HepG2 (cell line): ENCODE data around the gene IL16. TPM values are rescaled to one million over a fixed set of nuclear protein-coding genes. Genes with fewer than 3 reads are reported as not detected.

ENCODE experiments used
- ATAC-seq: fragments of 200-7000 bp; cut with Tn5 transposase; 3 replicates; pipeline ENCODE4 v1.9.1; 2020; ENCODE audit warnings: mild to moderate bottlenecking, moderate library complexity
- BruUV-seq: library from RNA; stranded (reverse); fragments of 400-500 nt; replicated peaks from 2 replicates; lab custom pipeline; 2021; lab: Mats Ljungman, UMichigan
- CTCF ChIA-PET: fragments of 300-600 bp; formaldehyde crosslinking; extraction: SDS; loops from one replicate; lab custom pipeline; 2021; ENCODE audit warnings: low total read pairs, inconsistent platforms, low intra/inter-chr PET ratio; lab: Yijun Ruan, JAX
- POLR2A ChIA-PET: fragments of 350-600 bp; sonication (Branson Sonifier 250); formaldehyde crosslinking; loops from one replicate; lab custom pipeline; 2020; ENCODE audit warnings: antibody characterized with exemption, inconsistent platforms; lab: Yijun Ruan, JAX
- DNase-seq: peaks from one replicate; pipeline ENCODE4 v3.0.0-alpha.2; 2015; ENCODE audit warnings: low spot score
- FAIRE-seq: peaks from 3 replicates; lab custom pipeline; 2011; peaks lifted over from hg19 to GRCh38; lab: Jason Lieb, UNC
- H2AFZ ChIP-seq: one replicate; pipeline ENCODE4 v1.6.1; 2011; ENCODE audit warnings: low read length, inconsistent platforms
- H3K27ac ChIP-seq: fragments of 300-600 bp; 3 replicates; pipeline ENCODE4 v1.8.0; 2011; ENCODE audit warnings: mixed run types, mild to moderate bottlenecking, mixed read lengths, low read length, inconsistent platforms; ENCODE audit not compliant: insufficient read depth; ENCODE audit errors: extremely low read length
- H3K27me3 ChIP-seq, 2 experiments: fragments of 200-600 bp in 1 of 2; 2 replicates in 1 of 2; 3 replicates in 1 of 2; pipeline versions ENCODE4 v1.6.0 to v1.8.0; 2011; ENCODE audit warnings: low read length in 2 of 2, mild to moderate bottlenecking in 2 of 2, moderate library complexity in 2 of 2, inconsistent platforms in 1 of 2; ENCODE audit not compliant: insufficient read depth in 2 of 2, control insufficient read depth in 1 of 2
- H3K36me3 ChIP-seq, 2 experiments: fragments of 200-600 bp in 1 of 2; replicated peaks in 1 of 2; 2 replicates in 1 of 2; 3 replicates in 1 of 2; pipeline versions ENCODE4 v1.5.1 to v1.8.0; 2011; ENCODE audit warnings: low read length in 2 of 2, inconsistent platforms in 1 of 2; ENCODE audit not compliant: insufficient read depth in 2 of 2, control insufficient read depth in 1 of 2
- H3K4me1 ChIP-seq: 2 replicates; pipeline ENCODE4 v1.5.1; 2012; ENCODE audit warnings: low read length, inconsistent platforms; ENCODE audit not compliant: insufficient read depth
- H3K4me2 ChIP-seq: 2 replicates; pipeline ENCODE4 v1.6.0; 2011; ENCODE audit warnings: low read depth, low read length, inconsistent platforms
- H3K4me3 ChIP-seq, 3 experiments: fragments of 200-600 bp in 1 of 3; sonication (generic), shearing (Covaris generic) in 1 of 3; replicated peaks in 1 of 3; 2 replicates each; pipeline ENCODE4 v1.5.1; 2011 to 2016; ENCODE audit warnings: low read length in 3 of 3, inconsistent platforms in 2 of 3, low read depth in 2 of 3, mild to moderate bottlenecking in 2 of 3, control low read depth in 1 of 3, mixed read lengths in 1 of 3; ENCODE audit not compliant: insufficient read depth in 1 of 3
- H3K79me2 ChIP-seq: one replicate; pipeline ENCODE4 v1.6.1; 2011; ENCODE audit warnings: low read length, inconsistent platforms; ENCODE audit not compliant: insufficient read depth
- H3K9ac ChIP-seq: 2 replicates; pipeline ENCODE4 v1.6.0; 2011; ENCODE audit warnings: mild to moderate bottlenecking, low read depth, low read length, inconsistent platforms; ENCODE audit not compliant: insufficient read depth
- H3K9me3 ChIP-seq: 2 replicates; pipeline ENCODE4 v1.5.1; 2012; ENCODE audit warnings: mild to moderate bottlenecking, low read length
- H4K20me1 ChIP-seq: 2 replicates; pipeline ENCODE4 v1.6.0; 2011; ENCODE audit warnings: inconsistent platforms, mild to moderate bottlenecking, low read length, moderate library complexity; ENCODE audit not compliant: insufficient read depth
- ATF7 ChIP-seq, 2 experiments: fragments of 450-650 bp in 1 of 2; sonication (generic) in 1 of 2; formaldehyde crosslinking in 1 of 2; IDR thresholded peaks; 2 replicates each; pipeline versions ENCODE4 v1.4.0 to v1.6.1; 2016 to 2020; ENCODE audit warnings: antibody characterized with exemption in 1 of 2, mild to moderate bottlenecking in 1 of 2, missing genetic modification reagents in 1 of 2
- PAX8 ChIP-seq: sonication (generic); formaldehyde crosslinking; IDR thresholded peaks from 2 replicates; pipeline ENCODE4 v1.8.0; 2022; ENCODE audit warnings: mild to moderate bottlenecking, missing genetic modification reagents, borderline replicate concordance
- PPARG ChIP-seq: conservative IDR thresholded peaks from 2 replicates; pipeline ENCODE4 v1.6.1; 2016; ENCODE audit warnings: missing biosample characterization, missing genetic modification reagents
- REST ChIP-seq, 2 experiments: IDR thresholded peaks; 2 replicates each; pipeline ENCODE4 v1.6.1; 2011 to 2012; ENCODE audit warnings: low read length in 2 of 2, borderline replicate concordance in 1 of 2, low read depth in 1 of 2, mild to moderate bottlenecking in 1 of 2, moderate library complexity in 1 of 2
- SMC3 ChIP-seq: IDR thresholded peaks from 2 replicates; pipeline ENCODE4 v1.6.1; 2011; ENCODE audit warnings: low read length, improper control_type of control experiment
- SP1 ChIP-seq, 2 experiments: fragments of 450-650 bp in 1 of 2; sonication (generic) in 1 of 2; formaldehyde crosslinking in 1 of 2; IDR thresholded peaks; 2 replicates each; pipeline versions ENCODE4 v1.4.0 to v1.6.1; 2016 to 2020; ENCODE audit warnings: missing genetic modification reagents in 1 of 2
- XRCC5 ChIP-seq: fragments of 200-400 bp; formaldehyde crosslinking; optimal IDR thresholded peaks from 2 replicates; pipeline ENCODE3; 2017; ENCODE audit warnings: mild to moderate bottlenecking, low read length
- ZBTB33 ChIP-seq: sonication (generic); formaldehyde crosslinking; IDR thresholded peaks from 2 replicates; pipeline ENCODE4 v1.4.0; 2020; ENCODE audit warnings: missing genetic modification reagents
- ZNF670 ChIP-seq: sonication (generic); formaldehyde crosslinking; IDR thresholded peaks from 2 replicates; pipeline ENCODE4 v1.8.0; 2022; ENCODE audit warnings: mild to moderate bottlenecking, missing genetic modification reagents, borderline replicate concordance
- WGBS: methylation state at CpG from one replicate; pipeline ENCODE4 v1.1.6; 2017; ENCODE audit warnings: low lambda C conversion rate; 5-methylcytosine and 5-hydroxymethylcytosine counted together
- in situ Hi-C: cut with HindIII; loops from 2 replicates; pipeline ENCODE4 v1.10.0; 2017; ENCODE audit warnings: low pct_unique_long_range_greater_than_20kb; ENCODE audit not compliant: extremely low pct_ligation_motif_present
- intact Hi-C: fragments of 100-400 bp; cut with micrococcal nuclease; formaldehyde crosslinking; loops from one replicate; pipeline ENCODE4 v1.10.0; 2022; ENCODE audit not compliant: unreplicated experiment
- polyA plus RNA-seq, 8 experiments: library from polyadenylated mRNA; depleted of rRNA in 3 of 8; stranded (reverse) in 7 of 8; unstranded in 1 of 8; fragments of >200 nt; fragmentation: Illumina TruSeq in 4 of 8; extraction: Trizol in 4 of 8; gene quantifications; 2 replicates each; pipeline versions ENCODE4 v1.2.1 to v1.2.3, GENCODE V29; 2011 to 2016; ENCODE audit warnings: low read depth in 4 of 8, missing spikeins in 1 of 8, mixed read lengths in 1 of 8; ENCODE audit not compliant: insufficient read depth in 1 of 8
- total RNA-seq, 5 experiments: library from RNA; depleted of rRNA; stranded (reverse); fragments of >200 nt; fragmentation: Illumina TruSeq; extraction: Trizol; gene quantifications; 2 replicates each; pipeline ENCODE4 v1.2.3, GENCODE V29; 2016; ENCODE audit warnings: low read depth in 1 of 5
- TF ChIP-seq, protein P1 (sequence below), 2 experiments: sonication (generic) in 1 of 2; formaldehyde crosslinking in 1 of 2; IDR thresholded peaks; 2 replicates each; pipeline versions ENCODE4 v1.4.0 to v1.6.1; 2018 to 2020; ENCODE audit warnings: missing genetic modification reagents in 2 of 2, borderline replicate concordance in 1 of 2, low read depth in 1 of 2, mild to moderate bottlenecking in 1 of 2, missing biosample characterization in 1 of 2

IL16 gene
- total and polyA plus RNA-seq, 2 of the 13 experiments (the other 11 are each of a cell fraction or from before 2014, with no cell fraction given), result 0.03 TPM; not detected in 1

DNA sequence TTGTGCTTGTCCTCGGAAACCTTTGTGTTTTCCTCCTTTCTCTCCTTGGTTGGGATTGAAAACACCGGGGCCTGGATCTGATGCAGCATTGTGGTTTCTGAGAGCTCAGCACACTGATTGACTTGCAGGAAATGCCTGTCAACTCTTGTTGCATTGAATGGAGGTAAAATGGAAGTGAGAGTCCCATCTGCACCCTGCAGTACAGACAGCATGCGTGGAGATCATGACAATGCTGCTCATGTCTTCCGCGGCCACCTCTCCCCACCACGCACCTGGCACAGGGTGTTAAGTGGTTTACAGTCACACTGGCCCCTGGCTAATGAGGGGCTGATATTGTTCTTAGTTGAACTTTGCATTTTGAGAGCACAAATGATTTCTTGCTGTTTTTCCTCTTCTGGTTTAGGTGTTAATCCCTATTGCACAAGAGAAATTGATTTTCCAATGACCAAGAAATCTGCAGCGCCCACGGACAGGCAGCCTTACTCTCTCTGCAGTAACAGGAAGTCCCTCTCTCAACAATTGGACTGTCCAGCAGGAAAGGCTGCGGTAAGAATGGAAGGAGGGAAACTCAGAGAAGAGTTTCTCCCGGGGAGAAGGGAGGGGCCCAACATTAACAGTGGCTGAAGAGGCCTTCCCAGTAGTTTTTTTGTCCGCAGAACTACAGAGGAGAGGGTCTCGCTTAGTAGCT is 68.7 kb downstream of the IL16 start (continued):
- TF ChIP-seq ZBTB33 (no peak), PAX8 (CRISPR knock-in tag) (no peak), ATF7 (IDR thresholded peaks at IDR 0.05) (no peak), ATF7 (CRISPR knock-in tag; IDR thresholded peaks at IDR 0.05) (no peak), SP1 (IDR thresholded peaks at IDR 0.05) (no peak), SP1 (CRISPR knock-in tag; IDR thresholded peaks at IDR 0.05) (no peak)

- no peaks in the 10 kb centered on the region for H3K9me3 ChIP-seq
- H3K4me3 ChIP-seq, result no peak overlapping the region
- ChIA-PET CTCF (interaction anchor here (1.0 to 2.4 kb wide), 3 partner anchors 111 to 289 kb away, joined by 6 to 47 read pairs (median 31); no protein-coding TSS in a partner anchor), POLR2A (no interaction called here)
- H2AFZ ChIP-seq, result peak overlapping the region; percentile 31
- in situ Hi-C loops (loop anchor here (5.0 kb wide), 2 partner anchors 104 to 159 kb away; no protein-coding TSS in a partner anchor), intact Hi-C loops (loop anchor here (1.0 kb wide), 2 partner anchors 111 to 160 kb away; no protein-coding TSS in a partner anchor)
- peaks cover 10% of the 10 kb centered on the region for H3K4me1 ChIP-seq
- H3K36me3 ChIP-seq, result no peaks in the 10 kb centered on the region
- peaks cover 0 to 12% of the 10 kb centered on the region in 2 experiments; a peak in 3 of 5 replicates for H3K27me3 ChIP-seq
- FAIRE-seq (peak; percentile 64), ATAC-seq (peak; percentile 98), DNase-seq (peak; percentile 59)
- no peak overlapping the region for H3K9ac ChIP-seq
- H4K20me1 ChIP-seq, result no peaks in the 10 kb centered on the region
- no peak overlapping the region for H3K27ac ChIP-seq
- H3K4me2 ChIP-seq, result peak overlapping the region; percentile 63
- under 1% methylated on average over 12 of the region's 14 CpGs for WGBS
- H3K79me2 ChIP-seq, result no peaks in the 10 kb centered on the region
- BruUV-seq, result no TSS peak
- TF ChIP-seq SMC3, result peak; percentile 68
- TF ChIP-seq PPARG (CRISPR knock-in tag), result no peak
- TF ChIP-seq REST (IDR thresholded peaks at IDR 0.05; ENCODE audit: borderline replicate concordance in 1 of 2, low read depth in 1 of 2, low read length in 2 of 2), result no peak
- TF ChIP-seq XRCC5, result peak; percentile 46
- TF ChIP-seq ZNF670 (CRISPR knock-in tag), result no peak
- TF ChIP-seq, protein P1, sequence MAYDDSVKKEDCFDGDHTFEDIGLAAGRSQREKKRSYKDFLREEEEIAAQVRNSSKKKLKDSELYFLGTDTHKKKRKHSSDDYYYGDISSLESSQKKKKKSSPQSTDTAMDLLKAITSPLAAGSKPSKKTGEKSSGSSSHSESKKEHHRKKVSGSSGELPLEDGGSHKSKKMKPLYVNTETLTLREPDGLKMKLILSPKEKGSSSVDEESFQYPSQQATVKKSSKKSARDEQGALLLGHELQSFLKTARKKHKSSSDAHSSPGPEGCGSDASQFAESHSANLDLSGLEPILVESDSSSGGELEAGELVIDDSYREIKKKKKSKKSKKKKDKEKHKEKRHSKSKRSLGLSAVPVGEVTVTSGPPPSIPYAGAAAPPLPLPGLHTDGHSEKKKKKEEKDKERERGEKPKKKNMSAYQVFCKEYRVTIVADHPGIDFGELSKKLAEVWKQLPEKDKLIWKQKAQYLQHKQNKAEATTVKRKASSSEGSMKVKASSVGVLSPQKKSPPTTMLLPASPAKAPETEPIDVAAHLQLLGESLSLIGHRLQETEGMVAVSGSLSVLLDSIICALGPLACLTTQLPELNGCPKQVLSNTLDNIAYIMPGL (CRISPR knock-in tag; IDR thresholded peaks at IDR 0.05; ENCODE audit: borderline replicate concordance in 1 of 2, low read depth in 1 of 2), result 0 out of 4 replicates have a peak, but pooled peaks of 1 of the 2 experiments have one; percentile 21
Observed at GRCh38 chr15:81265944-81266775, 69.5 kb downstream of the IL16 start.
